ENCODE data around the gene VPS26A.

- TF ChIP-seq CTCF (IDR thresholded peaks at IDR 0.05) (no peak), POLR2A (IDR thresholded peaks at IDR 0.05) (no peak)
Measured at GRCh38 chr10:69142983-69143382, 19.0 kb downstream of the VPS26A start.
